Mesothelial cell of epicardium (in vitro differentiated cells): ENCODE results near the gene DGCR2. TPM values are rescaled to one million over a fixed set of nuclear protein-coding genes. Genes with fewer than 3 reads are reported as not detected.
"Not testable (repeated sequence)": the region's sequence is repeated elsewhere in the genome, so short reads cannot be mapped to it uniquely, and the experiment has no call there.

ENCODE experiments used
- DNase-seq, 2 experiments: peaks; one replicate each; pipeline ENCODE4 v3.0.0; 2021; ENCODE audit warnings: low spot score in 2 of 2; ENCODE audit not compliant: unreplicated experiment in 2 of 2
- H3K27ac Mint-ChIP-seq: 2 replicates; pipeline ENCODE4 v1.8.0; 2021; ENCODE audit warnings: mixed read lengths
- H3K27me3 Mint-ChIP-seq: 2 replicates; pipeline ENCODE4 v1.8.0; 2021; ENCODE audit warnings: low read depth, mixed read lengths
- H3K36me3 Mint-ChIP-seq: 2 replicates; pipeline ENCODE4 v1.8.0; 2021; ENCODE audit warnings: mixed read lengths
- H3K4me1 Mint-ChIP-seq: 2 replicates; pipeline ENCODE4 v1.8.0; 2021; ENCODE audit warnings: mixed read lengths
- H3K4me3 Mint-ChIP-seq: 2 replicates; pipeline ENCODE4 v1.8.0; 2021; ENCODE audit warnings: mild to moderate bottlenecking, moderate library complexity, mixed read lengths
- H3K9me3 Mint-ChIP-seq: 2 replicates; pipeline ENCODE4 v1.8.0; 2021; ENCODE audit warnings: mixed read lengths
- CTCF ChIP-seq: fragments of 200-600 bp; sonication (generic); IDR thresholded peaks from one replicate; pipeline ENCODE4 v1.5.0; 2021; ENCODE audit warnings: antibody characterized with exemption; ENCODE audit not compliant: unreplicated experiment
- total RNA-seq: library from RNA; stranded (reverse); gene quantifications from 3 replicates; pipeline ENCODE4 v1.2.1, GENCODE V29; 2021

Gene DGCR2
- total RNA-seq, 1 donor from 2014 or later: 78.3 TPM

- H3K36me3 Mint-ChIP-seq: peaks cover 3% of the 10 kb centered on the region
- H3K4me3 Mint-ChIP-seq: no peak overlapping the region
- no peak overlapping the region for H3K27ac Mint-ChIP-seq
- peaks cover 18% of the 10 kb centered on the region for H3K27me3 Mint-ChIP-seq
- DNase-seq: no peak
- H3K9me3 Mint-ChIP-seq: no peaks in the 10 kb centered on the region
- H3K4me1 Mint-ChIP-seq: no peaks in the 10 kb centered on the region
- TF ChIP-seq CTCF: no peak
Observed at GRCh38 chr22:19036523-19037273, 85.5 kb downstream of the DGCR2 start.

DNA sequence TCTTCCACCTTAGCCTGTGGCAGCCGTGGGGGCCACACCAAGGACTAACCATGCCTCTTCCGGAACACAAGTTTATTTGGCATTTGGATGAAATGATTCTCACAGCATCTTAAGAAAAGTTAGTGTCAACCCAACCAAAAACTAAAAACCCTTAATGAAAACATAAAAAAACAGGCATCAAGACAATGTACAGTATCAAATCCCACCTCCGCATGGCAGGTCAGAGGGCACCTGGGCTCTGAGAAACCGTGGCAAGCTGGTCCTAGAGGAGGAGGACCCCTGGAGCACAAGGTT lies 86.0 kb downstream of the DGCR2 start:
- TF ChIP-seq CTCF: no peak
- Mint-ChIP-seq H3K4me1 (no peaks in the 10 kb centered on the region), H3K4me3 (no peak overlapping the region), H3K27me3 (peaks cover 23% of the 10 kb centered on the region), H3K27ac (no peak overlapping the region), H3K9me3 (no peaks in the 10 kb centered on the region), H3K36me3 (peaks cover 2% of the 10 kb centered on the region)
- DNase-seq: no peak

DNA sequence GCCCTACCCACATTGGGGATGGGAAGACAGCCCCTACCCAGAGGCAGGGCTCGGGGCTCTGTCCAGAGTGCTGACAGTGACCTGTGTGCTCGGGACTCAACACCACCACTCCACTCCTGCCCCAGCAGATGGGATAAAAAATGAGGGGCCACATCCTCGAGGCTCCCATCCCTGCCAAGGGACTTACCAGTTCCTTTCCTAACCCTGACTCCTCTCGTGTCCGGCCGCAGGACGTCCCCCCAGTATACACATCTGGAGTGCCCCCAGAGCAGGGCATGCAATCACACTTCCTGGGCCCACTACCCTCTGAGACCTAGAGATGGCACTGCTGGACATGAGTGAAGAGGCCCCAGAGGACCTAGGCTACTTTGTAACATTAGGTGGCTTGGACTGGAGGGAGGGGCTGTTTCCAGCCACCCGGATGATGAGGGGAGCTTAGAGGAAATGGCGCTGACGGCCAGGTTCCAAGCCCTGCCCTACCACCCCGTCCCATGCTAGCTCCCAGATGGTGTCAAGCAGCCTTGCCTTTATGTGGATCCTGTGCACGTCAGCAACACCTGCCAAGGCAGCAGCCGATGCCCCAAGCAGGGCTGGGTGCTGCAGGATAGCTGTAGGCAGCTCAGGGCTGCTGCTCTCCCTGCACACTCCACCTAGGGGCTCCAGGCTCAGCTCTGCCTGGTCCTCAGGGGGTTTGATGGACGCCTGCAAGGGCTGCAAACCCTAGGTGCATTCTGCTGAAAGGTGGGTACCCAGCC lies 86.6 kb downstream of the DGCR2 start:
- TF ChIP-seq CTCF: no peak
- peaks cover 2% of the 10 kb centered on the region for H3K36me3 Mint-ChIP-seq
- no peak for DNase-seq
- H3K9me3 Mint-ChIP-seq: no peaks in the 10 kb centered on the region
- H3K4me3 Mint-ChIP-seq: no peak overlapping the region
- H3K27ac Mint-ChIP-seq: no peak overlapping the region
- H3K4me1 Mint-ChIP-seq: no peaks in the 10 kb centered on the region
- H3K27me3 Mint-ChIP-seq: peaks cover 27% of the 10 kb centered on the region

GRCh38 chr22:19035126-19035473 lies 87.1 kb downstream of the DGCR2 start:
- peaks cover 33% of the 10 kb centered on the region for H3K27me3 Mint-ChIP-seq
- DNase-seq, H3K27ac Mint-ChIP-seq, H3K4me3 Mint-ChIP-seq, H3K36me3 Mint-ChIP-seq, H3K9me3 Mint-ChIP-seq, H3K4me1 Mint-ChIP-seq: not testable (repeated sequence)

DNA sequence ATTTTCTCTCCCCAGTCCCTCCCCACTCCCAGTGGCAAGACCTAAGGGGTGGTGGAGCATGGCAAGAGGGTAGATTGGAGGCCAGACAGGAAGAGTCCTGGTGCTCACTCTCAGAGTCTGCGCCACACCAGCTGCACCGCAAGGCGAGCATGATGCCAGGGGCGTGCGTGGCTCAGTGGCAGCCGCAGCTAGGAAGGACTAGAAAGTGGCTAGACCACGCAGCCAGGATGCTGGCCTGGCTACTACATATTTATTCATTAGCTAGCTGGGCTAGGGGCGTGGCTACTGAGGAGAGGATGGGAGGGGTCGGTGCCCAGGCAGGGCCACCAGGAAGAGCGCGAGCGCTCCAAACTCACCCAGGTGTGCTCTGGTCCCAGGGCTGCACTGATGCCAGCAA lies 87.5 kb downstream of the DGCR2 start:
- H3K27me3 Mint-ChIP-seq: peaks cover 34% of the 10 kb centered on the region
- not testable (repeated sequence) for H3K36me3 Mint-ChIP-seq, DNase-seq, H3K4me1 Mint-ChIP-seq, H3K9me3 Mint-ChIP-seq, H3K4me3 Mint-ChIP-seq, H3K27ac Mint-ChIP-seq

DNA sequence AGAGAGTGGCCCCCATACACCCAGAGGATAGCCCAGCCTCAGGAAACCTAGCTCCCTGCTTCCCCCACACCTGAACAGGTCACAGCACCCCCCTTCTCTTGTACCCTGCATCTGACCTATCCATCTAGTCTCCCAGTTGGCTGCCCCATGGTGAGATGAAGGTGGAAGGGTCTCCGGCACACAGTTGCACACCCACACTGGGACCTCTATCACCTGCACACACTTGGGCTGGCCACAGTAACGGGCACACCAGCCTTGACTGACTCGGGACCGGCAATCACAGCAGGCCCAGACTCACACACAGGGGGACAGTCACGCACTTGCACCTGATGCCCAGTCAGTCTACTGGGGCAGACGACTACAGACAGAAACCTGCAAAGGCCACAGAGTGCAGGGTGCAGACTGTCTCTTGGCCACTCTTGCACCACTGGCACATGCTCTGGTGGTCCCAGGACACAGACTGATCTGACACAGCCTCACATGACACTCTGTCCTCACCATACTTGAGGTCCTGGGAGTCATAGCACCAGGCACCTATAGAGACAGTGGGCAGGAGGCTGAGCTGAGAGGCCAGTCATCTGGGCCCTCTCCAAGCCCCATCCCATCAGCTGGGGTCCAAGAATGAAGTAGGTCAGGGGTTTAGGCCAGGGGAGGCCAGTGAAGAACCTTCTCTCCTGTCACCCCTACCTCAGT lies 88.0 kb downstream of the DGCR2 start:
- H3K27ac Mint-ChIP-seq: not testable (repeated sequence)

DNA sequence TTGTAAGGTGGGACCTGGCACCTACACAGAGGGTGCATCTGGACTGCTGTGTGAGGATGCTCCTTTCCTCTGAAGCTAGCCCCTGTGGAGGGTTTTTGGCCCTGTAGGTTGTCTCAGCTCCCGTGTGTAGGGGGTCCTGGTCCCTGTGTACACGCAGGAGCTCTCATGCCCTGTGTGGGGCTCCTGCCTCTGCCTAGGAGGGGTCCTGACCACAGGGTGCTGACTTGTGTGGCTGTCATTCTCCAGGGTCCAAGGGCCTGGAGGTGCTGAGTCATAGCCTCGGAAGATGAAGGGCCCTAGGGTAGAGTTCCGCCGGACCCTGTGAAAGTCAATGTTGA lies 88.7 kb downstream of the DGCR2 start:
- H3K4me3 Mint-ChIP-seq, DNase-seq, H3K4me1 Mint-ChIP-seq, H3K9me3 Mint-ChIP-seq, H3K27ac Mint-ChIP-seq, H3K36me3 Mint-ChIP-seq: not testable (repeated sequence)
- H3K27me3 Mint-ChIP-seq: peaks cover 41% of the 10 kb centered on the region

More for the DNA sequence above, 88.0 kb downstream of the DGCR2 start:
- peaks cover 35% of the 10 kb centered on the region for H3K27me3 Mint-ChIP-seq
- not testable (repeated sequence) for H3K36me3 Mint-ChIP-seq, H3K9me3 Mint-ChIP-seq, DNase-seq, H3K4me3 Mint-ChIP-seq, H3K4me1 Mint-ChIP-seq

DNA sequence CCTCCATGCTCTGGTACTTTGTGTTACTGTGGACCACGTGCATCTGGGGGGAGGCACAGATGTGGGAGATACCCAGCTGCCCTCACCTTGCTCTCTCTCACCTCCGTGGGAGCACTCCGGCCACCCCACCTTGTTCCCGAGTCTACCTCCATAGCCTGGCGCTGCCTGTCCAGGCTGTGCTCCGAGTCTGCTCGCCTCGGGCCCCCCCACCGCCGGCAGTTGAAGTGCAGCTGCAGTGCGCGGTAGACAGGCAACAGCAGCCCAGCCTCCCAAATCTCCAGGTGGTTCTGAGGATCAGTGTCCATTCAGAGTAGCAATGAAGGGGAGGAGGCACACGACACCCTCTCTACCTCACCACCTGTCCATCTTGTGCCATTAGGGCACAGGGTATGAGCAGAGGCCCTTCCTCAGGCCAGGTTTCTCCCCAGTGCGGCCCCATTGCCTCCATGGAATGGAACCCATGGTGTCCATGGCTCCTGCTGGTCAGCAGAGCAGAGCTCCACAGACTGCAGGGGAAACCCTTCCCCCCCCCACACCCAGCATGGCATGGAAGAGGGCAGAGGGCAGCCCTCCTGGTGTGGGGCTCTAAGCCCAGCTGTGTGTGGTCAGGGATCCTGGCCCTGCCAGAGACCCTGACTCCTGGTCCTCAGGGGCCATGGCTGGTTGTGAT lies 89.2 kb downstream of the DGCR2 start:
- not testable (repeated sequence) for H3K4me1 Mint-ChIP-seq, H3K4me3 Mint-ChIP-seq, H3K36me3 Mint-ChIP-seq, H3K9me3 Mint-ChIP-seq, H3K27ac Mint-ChIP-seq, DNase-seq
- peaks cover 46% of the 10 kb centered on the region for H3K27me3 Mint-ChIP-seq

DNA sequence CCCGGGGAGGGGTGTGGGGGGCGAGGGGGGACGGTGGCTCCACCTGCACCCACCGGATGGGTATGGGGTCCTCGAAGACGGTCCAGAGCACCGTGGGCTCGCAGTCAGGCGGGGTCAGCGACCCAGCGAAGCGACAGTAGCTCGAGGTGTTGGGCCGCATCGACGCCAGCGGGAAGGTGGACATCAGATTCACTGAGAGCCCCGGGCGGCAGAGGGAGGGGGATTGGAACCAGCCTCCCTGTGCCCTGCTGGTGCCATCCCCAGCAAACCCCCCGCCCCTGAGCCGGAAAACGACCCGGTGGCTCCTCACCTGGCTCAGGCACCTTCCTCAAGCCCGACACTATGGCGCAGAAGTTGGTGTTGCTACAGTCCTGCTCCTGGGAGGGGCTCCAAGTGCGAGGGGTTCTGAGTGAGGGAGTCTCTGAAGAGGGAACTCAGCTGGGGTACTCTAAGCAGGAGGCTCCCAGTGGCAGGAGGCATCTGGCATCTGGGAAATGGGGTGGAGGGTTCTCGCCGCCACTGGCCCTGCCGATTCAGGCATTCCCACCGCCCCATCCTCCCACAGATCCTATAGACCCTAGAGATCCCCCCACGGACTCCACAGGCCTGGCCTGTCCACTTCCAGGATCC lies 89.9 kb downstream of the DGCR2 start:
- not testable (repeated sequence) for H3K27ac Mint-ChIP-seq, DNase-seq, H3K4me3 Mint-ChIP-seq, H3K36me3 Mint-ChIP-seq, H3K4me1 Mint-ChIP-seq, H3K9me3 Mint-ChIP-seq
- H3K27me3 Mint-ChIP-seq: peaks cover 54% of the 10 kb centered on the region

- H3K36me3 Mint-ChIP-seq, H3K4me1 Mint-ChIP-seq, H3K9me3 Mint-ChIP-seq, H3K4me3 Mint-ChIP-seq, H3K27ac Mint-ChIP-seq, DNase-seq: not testable (repeated sequence)
- peaks cover 59% of the 10 kb centered on the region for H3K27me3 Mint-ChIP-seq
Observed at GRCh38 chr22:19030889-19031252, 91.3 kb downstream of the DGCR2 start.
